GM10847 (cell line): ENCODE data around the gene ACADS.

ENCODE experiments used
- POLR2A ChIP-seq: IDR thresholded peaks from 2 replicates; pipeline ENCODE4 v1.6.1; 2011; ENCODE audit not compliant: insufficient read length; ENCODE audit errors: extremely low read depth

Gene ACADS, protein sequence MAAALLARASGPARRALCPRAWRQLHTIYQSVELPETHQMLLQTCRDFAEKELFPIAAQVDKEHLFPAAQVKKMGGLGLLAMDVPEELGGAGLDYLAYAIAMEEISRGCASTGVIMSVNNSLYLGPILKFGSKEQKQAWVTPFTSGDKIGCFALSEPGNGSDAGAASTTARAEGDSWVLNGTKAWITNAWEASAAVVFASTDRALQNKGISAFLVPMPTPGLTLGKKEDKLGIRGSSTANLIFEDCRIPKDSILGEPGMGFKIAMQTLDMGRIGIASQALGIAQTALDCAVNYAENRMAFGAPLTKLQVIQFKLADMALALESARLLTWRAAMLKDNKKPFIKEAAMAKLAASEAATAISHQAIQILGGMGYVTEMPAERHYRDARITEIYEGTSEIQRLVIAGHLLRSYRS

DNA sequence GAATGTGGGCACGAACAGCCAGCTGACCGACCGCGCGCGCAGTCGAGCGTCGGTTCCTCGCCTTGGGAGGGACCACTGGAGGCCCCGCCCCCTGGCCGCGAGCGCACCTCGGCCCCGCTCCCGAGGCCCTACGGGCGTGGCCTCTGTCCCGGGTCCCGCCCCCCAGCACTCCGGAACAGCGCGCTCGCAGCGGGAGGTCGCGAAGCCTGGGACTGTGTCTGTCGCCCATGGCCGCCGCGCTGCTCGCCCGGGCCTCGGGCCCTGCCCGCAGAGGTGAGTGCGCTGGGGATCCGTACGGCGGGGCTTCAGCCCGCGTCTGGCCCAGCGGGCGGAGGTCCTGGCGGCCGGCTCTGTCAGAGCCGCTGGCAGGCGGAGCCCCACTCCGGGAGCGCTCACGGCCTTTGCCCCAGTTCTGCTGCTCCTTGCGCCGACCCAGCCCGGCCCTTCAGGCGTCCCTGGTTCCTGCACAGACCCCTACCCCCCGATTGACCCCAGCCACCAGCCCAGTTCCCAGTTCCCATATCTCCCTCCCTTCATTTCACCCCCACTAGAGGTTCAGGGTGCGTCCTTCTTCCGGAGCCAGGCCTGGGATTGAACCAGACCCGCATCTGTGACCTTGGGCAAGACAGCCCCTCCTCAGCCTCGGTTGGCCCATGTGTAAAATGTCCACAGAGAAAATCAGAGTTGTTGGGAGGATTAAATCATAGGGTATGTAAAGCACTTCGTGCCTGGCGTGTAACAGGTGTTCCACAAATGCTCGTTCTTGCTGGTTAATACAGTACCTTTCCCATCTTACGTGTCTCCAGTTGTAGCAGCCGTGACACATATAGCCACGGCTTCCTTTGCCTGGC lies at the start of gene ACADS:
Gene ACADS, plus strand, starts transcription at position 168 of the 851 bp plus-strand sequence. Its CDS starts 60 bp downstream, at position 228.
- peak; percentile 76 for TF ChIP-seq POLR2A

DNA sequence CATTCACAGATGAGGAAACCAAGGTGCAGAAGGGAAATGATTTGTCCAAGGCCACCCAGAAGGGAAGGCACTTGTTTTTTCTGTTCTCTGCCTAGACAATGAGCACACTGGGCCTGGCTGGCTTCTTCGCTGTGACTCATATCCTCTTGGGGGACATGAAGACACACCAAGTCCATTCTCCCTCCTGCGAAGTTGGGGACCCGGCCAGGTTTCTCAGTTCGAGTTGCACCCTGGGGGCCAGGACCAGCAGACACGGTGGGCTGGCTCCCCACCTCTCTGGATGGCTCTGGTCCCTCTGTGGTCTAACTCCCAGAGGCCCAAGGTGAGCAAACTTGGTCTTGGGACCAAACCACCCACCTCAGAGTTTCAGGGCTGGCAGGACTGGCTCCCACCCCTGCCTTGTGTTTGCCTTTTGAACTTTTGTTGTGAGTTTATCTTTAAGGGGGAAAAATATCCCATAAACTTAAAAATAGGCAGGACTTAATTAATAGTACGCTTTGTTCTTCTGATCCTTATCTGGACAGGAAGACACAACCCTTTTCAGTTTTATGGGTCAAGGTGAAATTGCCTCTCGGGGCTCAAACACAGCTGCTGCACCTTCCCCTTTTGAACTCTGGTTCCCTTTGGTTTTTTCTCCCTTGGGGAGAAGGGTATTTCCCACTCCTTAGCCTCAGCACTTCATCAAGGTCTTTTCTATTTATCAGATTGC lies 47.7 kb upstream of the ACADS start:
- no peak for TF ChIP-seq POLR2A

DNA sequence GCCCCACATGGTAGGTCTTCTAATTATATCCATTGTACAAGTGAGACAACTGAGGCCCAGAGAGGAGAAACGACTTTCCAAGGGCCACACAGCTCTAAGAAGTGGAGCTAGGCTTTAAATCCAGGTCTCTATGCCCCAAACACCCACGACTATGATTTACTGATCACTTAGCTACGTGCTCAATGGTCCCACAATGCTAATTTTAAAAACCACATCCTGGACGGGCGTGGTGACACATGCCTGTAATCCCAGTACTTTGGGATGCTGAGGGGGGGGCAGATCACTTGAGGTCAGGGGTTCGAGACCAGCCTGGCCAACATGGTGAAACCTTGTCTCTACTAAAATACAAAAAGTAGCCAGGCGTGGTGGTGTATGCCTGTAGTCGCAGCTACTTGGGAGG lies 47.1 kb upstream of the ACADS start:
- no peak for TF ChIP-seq POLR2A

DNA sequence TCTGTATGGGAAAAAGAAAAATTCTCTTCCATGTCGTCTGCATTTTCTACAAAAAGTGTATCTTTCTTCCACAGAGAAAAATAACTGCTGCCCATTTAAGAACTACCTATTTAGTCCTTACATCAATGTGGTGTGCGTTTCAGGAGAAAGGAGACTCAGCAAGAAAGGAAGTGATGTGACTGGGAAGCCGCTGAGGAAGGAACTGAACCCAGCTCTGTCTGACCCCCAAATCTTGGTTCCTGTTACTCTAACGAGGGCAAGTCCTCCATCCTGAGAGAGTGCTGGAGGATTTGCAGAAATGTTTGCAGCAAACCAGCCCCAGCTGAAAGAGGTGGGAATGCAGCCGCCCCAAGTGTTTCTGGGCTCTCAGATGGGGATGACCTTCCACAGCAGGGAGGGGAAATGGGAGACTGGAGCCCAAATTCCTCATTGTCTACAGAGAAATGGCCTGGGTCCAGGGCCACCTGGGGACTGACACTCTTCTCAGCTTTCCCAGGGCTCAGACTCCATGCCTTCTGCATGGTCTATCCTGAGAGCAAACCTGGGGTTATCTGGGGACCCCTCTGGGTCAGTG lies 45.4 kb upstream of the ACADS start:
- no peak for TF ChIP-seq POLR2A

DNA sequence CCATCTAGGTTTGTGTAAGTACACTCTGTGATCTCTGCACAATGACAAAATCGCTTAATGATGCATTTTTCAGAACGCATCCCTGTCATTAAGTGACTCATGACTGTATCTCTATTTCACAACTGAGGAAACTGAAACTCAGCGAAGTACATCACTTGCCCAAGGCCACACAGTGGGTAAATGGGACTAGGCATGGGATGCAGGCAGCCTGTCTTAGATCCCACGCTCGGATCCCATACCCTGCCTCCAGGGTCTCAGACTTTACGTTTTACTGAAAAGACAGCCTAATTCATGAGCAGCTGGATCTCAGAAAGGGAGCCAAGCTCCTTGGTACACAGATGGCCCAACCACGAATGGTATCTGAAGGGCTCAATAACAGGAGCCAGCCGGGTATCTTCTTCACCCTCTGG lies 41.1 kb upstream of the ACADS start:
- no peak for TF ChIP-seq POLR2A

DNA sequence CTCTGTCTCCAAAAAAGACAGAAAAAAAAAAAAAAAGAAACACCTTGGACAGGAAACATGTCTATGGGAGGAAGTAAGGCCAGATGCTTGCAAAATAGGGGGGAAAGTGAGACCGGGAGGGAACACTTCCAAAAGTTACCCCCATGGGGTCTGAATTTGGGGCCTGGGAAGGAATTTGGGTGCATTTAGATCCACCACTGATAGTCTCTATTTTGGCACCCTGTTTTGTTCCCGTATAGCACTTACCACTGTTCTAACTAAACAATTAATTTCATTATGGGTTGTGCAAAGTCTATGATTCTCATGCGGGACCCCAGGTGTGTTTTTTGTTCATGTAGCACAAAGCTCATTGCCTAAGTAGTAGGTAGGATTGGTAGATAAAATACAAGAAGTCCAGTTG lies 40.1 kb upstream of the ACADS start:
- TF ChIP-seq POLR2A = no peak

DNA sequence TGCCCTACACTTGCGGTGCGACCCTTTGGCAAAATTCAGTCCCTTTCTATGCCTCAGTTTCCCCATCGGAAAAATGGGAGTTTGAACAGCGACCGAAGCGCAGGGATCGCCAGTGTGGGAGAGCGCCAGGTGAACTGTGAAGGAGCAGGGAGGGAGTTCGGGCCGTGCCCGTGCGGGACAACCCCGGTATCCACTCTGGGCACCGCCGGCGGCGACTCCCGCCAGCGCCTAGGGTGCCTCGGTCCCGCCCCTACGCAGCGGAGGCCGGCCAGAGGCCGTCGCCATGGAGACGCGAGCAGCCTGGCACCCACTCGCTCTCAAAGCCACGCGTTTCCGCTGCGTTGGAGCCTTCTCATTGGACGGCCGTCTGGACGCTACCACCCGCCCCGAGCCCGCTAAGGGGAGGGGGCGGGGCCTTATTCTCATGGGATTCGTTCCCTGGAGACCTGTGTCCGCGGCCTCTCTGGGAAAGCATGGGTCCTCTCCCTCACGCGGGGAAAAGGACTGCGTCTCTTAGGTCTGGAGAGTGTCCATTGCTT lies 39.4 kb upstream of the ACADS start:
- peak; percentile 52 for TF ChIP-seq POLR2A

DNA sequence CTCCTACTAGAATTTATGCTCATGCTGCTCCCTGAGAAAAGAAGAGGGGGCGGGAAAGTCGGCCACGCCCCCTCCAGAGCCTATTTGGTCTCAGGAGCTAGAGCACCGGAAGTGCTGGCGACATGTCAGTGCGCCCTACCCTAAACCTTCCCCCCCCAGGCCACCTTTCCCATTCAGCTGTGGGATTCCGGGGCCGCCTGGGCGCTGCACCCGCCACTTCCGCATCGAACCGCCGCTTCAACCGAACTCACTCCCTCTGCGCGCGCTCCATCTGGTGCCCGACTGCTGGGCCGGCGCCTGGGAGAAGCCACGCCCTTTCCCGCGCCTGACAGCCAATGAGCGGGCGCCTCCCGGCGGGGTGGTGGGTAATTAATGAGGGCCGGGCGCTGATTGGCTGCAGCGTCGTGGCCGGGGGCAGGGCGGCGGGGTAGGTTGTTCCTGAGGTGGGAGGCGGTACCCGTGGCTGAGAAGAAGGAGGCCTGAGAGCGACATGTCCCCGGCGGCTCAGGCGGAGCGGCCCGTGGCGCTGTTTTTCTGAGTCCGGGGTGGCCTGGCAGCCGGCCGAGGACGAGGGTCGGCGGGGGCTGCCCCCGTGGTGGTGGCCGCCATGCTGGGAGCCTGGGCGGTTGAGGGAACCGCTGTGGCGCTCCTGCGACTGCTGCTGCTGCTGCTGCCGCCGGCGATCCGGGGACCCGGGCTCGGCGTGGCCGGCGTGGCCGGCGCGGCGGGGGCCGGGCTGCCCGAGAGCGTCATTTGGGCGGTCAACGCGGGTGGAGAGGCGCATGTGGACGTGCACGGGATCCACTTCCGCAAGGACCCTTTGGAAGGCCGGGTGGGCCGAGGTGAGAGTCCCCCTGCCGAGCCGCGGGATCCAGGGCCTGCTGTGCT lies 38.7 kb upstream of the ACADS start, which contains the start of gene MLEC:
Gene MLEC, plus strand, starts transcription at position 460 of the 888 bp plus-strand sequence. Its CDS starts 148 bp downstream, at position 608.
- peak; percentile 61 for TF ChIP-seq POLR2A

DNA sequence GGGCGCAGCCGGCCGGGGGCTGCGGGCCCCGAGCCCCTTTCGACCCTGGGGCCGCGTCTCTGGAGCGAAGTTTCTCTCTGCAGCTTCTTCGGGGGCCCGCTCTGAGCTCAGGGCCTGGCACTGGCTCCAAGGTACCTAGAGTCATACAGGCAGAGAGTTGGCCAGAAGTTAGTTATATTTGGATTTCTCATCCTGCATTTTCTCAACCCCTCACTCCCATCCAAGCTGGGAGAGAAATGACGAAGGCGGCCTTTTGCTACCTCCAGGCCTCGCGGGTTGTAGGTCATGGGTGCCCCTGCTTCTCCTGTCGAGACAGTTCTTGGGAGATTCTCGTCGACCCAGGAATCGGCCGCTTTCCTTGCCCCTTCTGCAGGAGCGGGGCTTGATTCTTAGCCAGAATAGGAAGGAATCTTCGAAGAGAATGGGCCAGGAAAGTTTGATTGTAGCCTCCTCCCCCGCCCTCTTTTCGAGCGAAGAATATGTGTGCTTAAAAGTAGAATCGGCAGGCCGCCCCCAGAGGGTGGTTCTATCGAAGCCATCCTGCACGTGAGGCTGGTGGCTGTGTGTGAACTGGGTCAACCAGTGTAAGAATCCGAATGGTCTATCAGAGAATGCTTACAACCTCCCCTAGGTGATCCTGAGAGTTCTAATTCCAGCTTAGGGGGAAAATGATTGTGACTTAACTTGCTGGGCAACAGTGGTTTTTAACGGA lies 37.9 kb upstream of the ACADS start:
- no peak for TF ChIP-seq POLR2A

DNA sequence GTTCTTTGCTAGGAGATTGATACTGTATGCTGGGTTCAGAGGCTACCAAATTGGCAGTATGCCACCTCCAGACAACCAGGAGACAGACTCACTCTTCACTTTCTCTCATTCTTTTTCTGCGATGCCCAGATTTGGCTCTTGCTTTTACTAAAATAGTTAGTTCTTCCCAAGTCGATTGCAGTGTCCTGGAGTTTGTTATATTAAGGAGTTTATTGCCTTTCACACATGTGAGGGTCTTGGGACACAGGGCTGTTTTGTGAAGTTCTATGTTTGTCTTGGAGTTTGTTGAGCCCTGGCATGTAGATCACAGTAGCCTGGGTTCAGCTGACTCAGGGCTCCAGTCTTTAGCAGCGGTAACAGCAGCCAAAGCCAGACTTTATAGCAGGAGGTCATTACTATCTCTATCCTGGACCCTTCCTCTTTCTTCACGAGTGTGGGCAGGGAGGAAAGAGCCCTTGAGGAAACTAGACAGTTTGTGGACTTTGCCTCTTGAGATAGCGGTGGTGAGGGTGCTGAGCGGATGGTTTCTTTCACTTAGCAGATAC lies 37.0 kb upstream of the ACADS start:
- TF ChIP-seq POLR2A = no peak

DNA sequence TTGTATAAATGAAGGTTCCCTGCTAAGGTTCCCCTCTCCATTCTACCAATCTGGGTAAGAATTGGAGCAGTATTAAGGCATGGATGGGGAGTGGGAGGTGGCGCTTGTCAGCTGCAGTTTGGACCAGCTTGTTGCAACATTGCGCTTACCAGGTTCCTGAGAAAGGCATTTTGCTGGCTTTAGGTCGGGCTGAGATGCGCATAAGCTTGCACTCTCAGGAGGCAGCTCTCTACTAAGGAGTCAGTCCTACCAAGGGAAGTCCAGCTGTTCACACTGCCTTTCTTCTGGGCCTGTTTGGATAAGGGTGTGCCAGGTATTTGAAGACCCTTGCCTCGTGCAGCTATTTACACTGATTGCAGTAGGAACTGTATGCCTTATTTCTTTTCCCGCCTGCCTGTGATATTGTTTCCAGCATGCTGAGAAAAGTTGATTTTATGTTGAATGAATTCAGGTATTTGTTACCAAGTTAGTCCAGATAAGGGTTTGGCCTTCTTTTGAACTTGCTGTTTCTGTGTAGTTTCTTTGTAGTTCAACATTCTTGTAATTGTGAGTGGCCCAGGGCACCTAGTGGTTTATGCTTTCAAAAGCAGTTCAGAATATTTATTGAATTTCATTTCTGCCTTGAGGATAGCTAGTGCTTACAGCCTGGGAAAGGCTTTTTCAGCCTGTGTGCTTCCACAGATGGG lies 36.1 kb upstream of the ACADS start:
- TF ChIP-seq POLR2A = no peak

DNA sequence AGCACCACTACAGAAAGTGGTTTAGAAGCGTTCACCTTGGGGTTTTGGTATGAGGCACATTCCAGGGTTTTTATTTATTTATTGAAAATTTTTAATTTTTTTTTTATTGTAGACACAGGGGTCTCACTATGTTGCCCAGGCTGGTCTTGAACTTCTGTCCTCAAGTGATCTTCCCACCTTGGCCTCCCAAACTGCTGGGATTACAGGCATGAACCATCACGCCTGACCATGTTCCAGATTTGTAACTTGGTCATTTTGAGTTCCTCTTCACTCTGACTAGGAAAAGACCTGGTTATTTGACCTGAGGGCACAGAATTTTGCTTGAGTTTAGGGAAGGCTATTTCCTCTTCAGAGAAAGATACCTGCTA lies 35.6 kb upstream of the ACADS start:
- TF ChIP-seq POLR2A = no peak
